HG03354 (cell line): Measurements from ENCODE around the gene IGFBPL1.
"Not testable (repeated sequence)": the region's sequence is repeated elsewhere in the genome, so short reads cannot be mapped to it uniquely, and the experiment has no call there.

ENCODE experiments used
- ATAC-seq: cut with Tn5 transposase; IDR thresholded peaks from one replicate; pipeline ENCODE4 v1.9.1; 2021; ENCODE audit warnings: mild to moderate bottlenecking; ENCODE audit not compliant: unreplicated experiment, poor library complexity, severe bottlenecking

The IGFBPL1 gene

GRCh38 chr9:38405785-38406184 is 18.5 kb downstream of the IGFBPL1 start:
- ATAC-seq = no peak

GRCh38 chr9:38404314-38404713 is 19.9 kb downstream of the IGFBPL1 start:
- ATAC-seq = no peak

DNA sequence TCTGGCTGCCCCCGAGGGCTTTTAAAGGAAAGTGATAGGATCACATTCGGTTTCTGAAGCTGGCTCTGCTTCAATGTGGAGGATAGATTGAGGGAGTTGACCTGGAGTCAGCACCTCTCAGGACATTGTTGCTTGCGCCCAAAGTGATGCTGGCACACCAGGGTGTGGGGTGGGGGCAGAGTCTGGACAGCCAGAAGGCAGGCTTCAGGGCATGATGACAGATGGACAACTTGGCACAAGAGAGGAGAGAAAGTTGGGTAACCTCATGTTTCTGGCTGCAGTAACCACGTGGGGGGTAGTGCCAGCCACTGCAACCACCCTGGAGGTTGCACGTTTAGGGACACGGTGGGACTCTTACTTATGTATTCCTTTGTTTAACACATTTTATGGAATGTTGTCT is 22.3 kb downstream of the IGFBPL1 start:
- ATAC-seq = no peak

GRCh38 chr9:38399191-38399590 is 25.1 kb downstream of the IGFBPL1 start:
- not testable (repeated sequence) for ATAC-seq

DNA sequence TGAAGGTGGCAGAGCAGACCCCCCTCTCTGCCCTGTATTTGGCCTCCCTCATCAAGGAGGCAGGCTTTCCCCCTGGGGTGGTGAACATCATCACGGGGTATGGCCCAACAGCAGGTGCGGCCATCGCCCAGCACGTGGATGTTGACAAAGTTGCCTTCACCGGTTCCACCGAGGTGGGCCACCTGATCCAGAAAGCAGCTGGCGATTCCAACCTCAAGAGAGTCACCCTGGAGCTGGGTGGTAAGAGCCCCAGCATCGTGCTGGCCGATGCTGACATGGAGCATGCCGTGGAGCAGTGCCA is 27.9 kb downstream of the IGFBPL1 start:
- no peak for ATAC-seq

- no peak for ATAC-seq
These were observed 28.4 kb downstream of the IGFBPL1 start for GRCh38 chr9:38395653-38396370.

DNA sequence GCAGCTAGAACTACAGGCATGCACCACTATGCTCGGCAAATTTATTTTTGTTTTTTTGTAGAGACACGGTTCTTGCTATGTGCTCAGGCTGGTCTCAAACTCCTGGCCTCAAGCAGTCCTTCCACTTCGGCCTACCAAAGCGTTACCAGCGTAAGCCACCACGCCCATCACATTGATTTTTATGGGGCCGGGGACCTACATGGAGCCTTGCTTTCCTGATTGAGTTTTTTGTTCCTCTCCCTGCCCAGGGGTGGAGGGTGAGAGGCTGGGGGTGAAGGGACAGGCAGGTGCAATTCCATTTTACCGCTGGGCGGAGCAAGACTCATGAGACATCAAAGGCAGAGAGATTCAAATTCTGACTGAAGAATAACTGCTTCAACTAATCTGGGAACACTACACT is 29.8 kb downstream of the IGFBPL1 start:
- ATAC-seq = no peak

- ATAC-seq = no peak
These were observed 31.0 kb downstream of the IGFBPL1 start for GRCh38 chr9:38393128-38393796.

GRCh38 chr9:38392235-38393127 is 31.8 kb downstream of the IGFBPL1 start, which contains the start of gene ALDH1B1:
TSS of gene ALDH1B1 (plus strand) at chr9:38392702. CDS start at chr9:38395749, 3,047 bp downstream.
- ATAC-seq = peak; percentile 99

GRCh38 chr9:38391278-38392118 is 32.8 kb downstream of the IGFBPL1 start:
- no peak for ATAC-seq

GRCh38 chr9:38390851-38391250 is 33.4 kb downstream of the IGFBPL1 start:
- no peak for ATAC-seq

- no peak for ATAC-seq
These were observed 33.8 kb downstream of the IGFBPL1 start for GRCh38 chr9:38390442-38390841.

GRCh38 chr9:38389313-38389712 is 34.9 kb downstream of the IGFBPL1 start:
- ATAC-seq = no peak

DNA sequence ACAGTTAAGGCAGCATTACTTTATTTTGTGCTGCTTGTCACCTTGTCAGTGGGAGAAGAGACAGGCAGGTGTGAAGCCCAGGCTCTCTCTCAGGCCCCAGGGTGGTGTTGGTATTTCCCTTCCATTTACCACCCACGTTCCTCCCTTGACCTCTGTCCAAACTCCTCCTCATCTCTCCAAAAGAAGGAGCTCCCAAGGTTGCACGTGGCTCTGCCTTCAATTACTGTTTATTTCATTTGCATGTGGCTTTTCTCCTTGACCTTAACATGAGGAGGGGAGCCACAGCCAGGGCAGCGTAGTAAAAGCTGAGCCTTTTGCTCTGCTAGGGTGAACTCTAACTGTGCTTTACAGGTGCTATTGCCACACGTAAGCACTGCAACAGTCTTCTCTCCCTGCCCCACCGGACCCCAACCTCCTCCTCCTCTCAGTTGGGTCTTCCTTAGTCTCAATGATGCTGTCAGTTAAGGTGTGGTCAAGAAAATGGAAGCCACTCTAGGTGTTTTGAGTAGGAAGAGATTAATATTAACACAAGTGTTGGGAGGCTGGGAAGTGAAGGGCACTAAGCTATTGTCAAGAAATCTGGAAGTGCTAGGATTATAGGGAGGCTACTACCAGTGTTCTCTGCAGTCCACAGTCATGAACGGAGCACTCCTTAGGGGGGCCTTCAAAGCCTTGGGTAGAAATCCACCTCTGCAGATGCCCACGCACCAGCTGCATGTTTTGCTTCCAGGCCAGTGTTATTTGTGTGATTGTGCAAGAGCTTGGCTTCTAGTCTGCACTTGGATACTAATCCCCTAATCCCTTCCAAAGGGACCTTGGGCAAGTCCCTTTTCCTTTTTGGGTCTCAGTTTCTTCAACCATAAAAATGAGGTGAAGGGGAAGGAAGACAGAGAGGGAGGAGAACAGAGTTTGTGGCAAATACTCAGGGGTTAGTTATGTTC is 35.7 kb downstream of the IGFBPL1 start:
- ATAC-seq = no peak

- no peak for ATAC-seq
These were observed 36.5 kb downstream of the IGFBPL1 start for GRCh38 chr9:38387751-38388150.

DNA sequence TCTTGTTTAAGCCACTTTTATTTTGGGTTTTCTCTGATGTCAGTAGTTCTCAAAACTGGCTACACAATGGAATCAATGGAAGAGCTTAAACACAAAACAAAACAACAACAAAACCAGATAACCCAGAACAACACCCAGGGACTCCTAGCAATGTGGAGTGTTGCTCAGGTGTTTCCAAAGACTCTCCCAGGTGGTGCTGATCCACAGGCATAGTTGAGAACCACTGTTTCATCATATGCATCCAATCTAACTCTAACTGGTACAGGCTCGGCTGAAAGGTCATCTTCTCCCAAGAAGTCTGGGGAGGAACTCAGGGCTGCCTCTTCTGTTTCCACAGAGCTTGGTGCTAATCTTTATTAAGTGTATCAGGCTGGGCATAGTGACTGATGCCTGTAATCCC is 37.2 kb downstream of the IGFBPL1 start:
- no peak for ATAC-seq

DNA sequence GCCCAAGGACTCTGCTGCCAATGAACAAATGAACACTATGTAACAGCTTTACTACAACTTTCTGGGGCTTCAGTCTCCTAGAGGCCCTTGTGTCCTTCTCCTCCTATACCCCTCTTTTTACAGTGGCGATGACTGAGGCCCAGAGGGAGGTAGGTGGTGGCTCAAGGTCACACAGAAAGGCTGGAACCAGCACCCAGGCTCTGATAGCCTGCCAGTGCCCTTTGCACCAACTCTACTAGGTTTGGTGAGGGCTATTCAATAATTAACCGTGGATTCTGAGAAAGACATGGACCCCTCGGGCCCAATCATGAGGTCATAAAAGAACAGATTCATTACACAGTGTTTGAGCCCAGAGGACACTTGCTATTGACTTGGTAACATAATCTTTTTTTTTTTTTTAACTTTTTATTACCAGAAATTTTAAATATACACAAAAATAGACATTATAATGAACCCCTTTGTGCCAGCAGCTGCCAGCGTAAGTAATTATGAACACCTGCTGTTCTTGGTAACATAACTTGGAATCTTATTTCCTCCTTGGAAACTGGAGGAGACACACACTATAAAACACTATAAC is 37.8 kb downstream of the IGFBPL1 start:
- no peak for ATAC-seq

GRCh38 chr9:38385896-38386295 is 38.4 kb downstream of the IGFBPL1 start:
- no peak for ATAC-seq
